H1 (cell line): ENCODE data around the gene LGR4. TPM values are rescaled to one million over a fixed set of nuclear protein-coding genes. Genes with fewer than 3 reads are reported as not detected.
"Not testable (repeated sequence)": the region's sequence is repeated elsewhere in the genome, so short reads cannot be mapped to it uniquely, and the experiment has no call there.

Source experiments
- CTCF ChIA-PET: fragments of 300-600 bp; sonication (Branson Sonifier 250); formaldehyde crosslinking; loops from one replicate; lab custom pipeline; 2021; ENCODE audit not compliant: partially characterized antibody; lab: Charles Lee
- POLR2A ChIA-PET: fragments of 300-600 bp; sonication (Branson Sonifier 250); formaldehyde crosslinking; loops from one replicate; lab custom pipeline; 2021; ENCODE audit warnings: inconsistent platforms; ENCODE audit not compliant: partially characterized antibody; lab: Charles Lee
- DNase-seq, 2 experiments: peaks; one replicate each; pipeline versions ENCODE4 v3.0.0 to v3.0.0-alpha.2; 2010 to 2022; ENCODE audit warnings: low spot score in 2 of 2, low read depth in 1 of 2, mixed read lengths in 1 of 2
- FAIRE-seq: peaks from 2 replicates; lab custom pipeline; 2011; peaks lifted over from hg19 to GRCh38; lab: Jason Lieb, UNC
- H2AFZ ChIP-seq: 2 replicates; pipeline ENCODE4 v1.8.1; 2012; ENCODE audit warnings: low read length, inconsistent platforms
- H2AK5ac ChIP-seq: 2 replicates; pipeline ENCODE4 v1.6.1; 2013; ENCODE audit warnings: low read depth, low read length
- H2BK120ac ChIP-seq: replicated peaks from 2 replicates; pipeline ENCODE3; 2013; ENCODE audit warnings: low read depth, low read length, inconsistent platforms
- H2BK12ac ChIP-seq: 2 replicates; pipeline ENCODE4 v1.6.1; 2013; ENCODE audit warnings: low read depth, low read length
- H2BK15ac ChIP-seq: 2 replicates; pipeline ENCODE4 v1.6.1; 2013; ENCODE audit warnings: low read length
- H2BK20ac ChIP-seq: 2 replicates; pipeline ENCODE4 v1.6.1; 2013; ENCODE audit warnings: low read length
- H2BK5ac ChIP-seq: 2 replicates; pipeline ENCODE4 v1.6.1; 2013; ENCODE audit warnings: low read depth, low read length
- H3K14ac ChIP-seq: 2 replicates; pipeline ENCODE4 v1.6.1; 2013; ENCODE audit warnings: inconsistent platforms; ENCODE audit not compliant: insufficient read length
- H3K18ac ChIP-seq: 2 replicates; pipeline ENCODE4 v1.6.1; 2013; ENCODE audit warnings: low read length; ENCODE audit errors: extremely low read depth
- H3K23ac ChIP-seq: 2 replicates; pipeline ENCODE4 v1.6.1; 2013; ENCODE audit warnings: inconsistent platforms; ENCODE audit not compliant: insufficient read length
- H3K23me2 ChIP-seq: 2 replicates; pipeline ENCODE4 v1.6.1; 2013; ENCODE audit warnings: low read depth, low read length
- H3K27ac ChIP-seq: 2 replicates; pipeline ENCODE4 v1.6.1; 2011; ENCODE audit warnings: low read depth, low read length, inconsistent platforms
- H3K27me3 ChIP-seq, 4 experiments: replicated peaks in 1 of 4; 1 replicate in 1 of 4; 2 replicates in 3 of 4; pipeline versions ENCODE4 v1.6.1 to v1.8.1; 2011 to 2013; ENCODE audit warnings: low read length in 3 of 4, mild to moderate bottlenecking in 3 of 4, inconsistent platforms in 2 of 4, mixed read lengths in 2 of 4, moderate library complexity in 1 of 4; ENCODE audit not compliant: control insufficient read depth in 3 of 4, insufficient read depth in 3 of 4; ENCODE audit errors: extremely low read depth in 1 of 4
- H3K36me3 ChIP-seq, 4 experiments: 2 replicates each; pipeline versions ENCODE4 v1.6.1 to v1.8.1; 2011 to 2013; ENCODE audit warnings: mild to moderate bottlenecking in 4 of 4, low read length in 3 of 4, moderate library complexity in 2 of 4, control low read depth in 1 of 4, inconsistent platforms in 1 of 4; ENCODE audit not compliant: insufficient read depth in 4 of 4, control insufficient read depth in 2 of 4
- H3K4ac ChIP-seq: replicated peaks from 2 replicates; pipeline ENCODE3; 2013; ENCODE audit warnings: low read length, low read depth, mixed read lengths, inconsistent platforms; ENCODE audit not compliant: insufficient read length
- H3K4me1 ChIP-seq, 4 experiments: replicated peaks in 1 of 4; 1 replicate in 1 of 4; 2 replicates in 3 of 4; pipeline versions ENCODE4 v1.6.1 to v1.8.1; 2011 to 2013; ENCODE audit warnings: low read length in 3 of 4, inconsistent platforms in 2 of 4, mixed read lengths in 1 of 4; ENCODE audit not compliant: insufficient read depth in 4 of 4, control insufficient read depth in 3 of 4
- H3K4me2 ChIP-seq, 2 experiments: 2 replicates each; pipeline versions ENCODE4 v1.6.1 to v1.8.1; 2011 to 2013; ENCODE audit warnings: low read depth in 2 of 2, low read length in 2 of 2, control low read depth in 1 of 2, inconsistent platforms in 1 of 2, mild to moderate bottlenecking in 1 of 2; ENCODE audit not compliant: insufficient read depth in 1 of 2
- H3K4me3 ChIP-seq, 4 experiments: fragments of 200-600, 300-600 bp in 1 of 4; sonication (generic), shearing (Covaris generic), sonication (Bioruptor Twin) in 1 of 4; 2 replicates each; pipeline versions ENCODE4 v1.5.1 to v1.8.1; 2011 to 2016; ENCODE audit warnings: low read length in 4 of 4, low read depth in 3 of 4, control low read depth in 2 of 4, inconsistent platforms in 2 of 4, mild to moderate bottlenecking in 2 of 4, mixed read lengths in 1 of 4, moderate library complexity in 1 of 4; ENCODE audit not compliant: insufficient read depth in 2 of 4; ENCODE audit errors: extremely low read depth in 1 of 4
- H3K56ac ChIP-seq: replicated peaks from 2 replicates; pipeline ENCODE3; 2013; ENCODE audit warnings: low read depth, mild to moderate bottlenecking, mixed read lengths, low read length, inconsistent platforms; ENCODE audit not compliant: insufficient read length
- H3K79me1 ChIP-seq: 2 replicates; pipeline ENCODE4 v1.6.1; 2013; ENCODE audit warnings: low read depth, low read length, control low read depth
- H3K79me2 ChIP-seq, 2 experiments: 2 replicates each; pipeline versions ENCODE4 v1.6.1 to v1.8.1; 2012 to 2013; ENCODE audit warnings: low read length in 2 of 2, mild to moderate bottlenecking in 2 of 2, inconsistent platforms in 1 of 2; ENCODE audit not compliant: insufficient read depth in 2 of 2, control insufficient read depth in 1 of 2
- H3K9ac ChIP-seq, 4 experiments: replicated peaks in 1 of 4; 1 replicate in 1 of 4; 2 replicates in 3 of 4; pipeline versions ENCODE4 v1.6.1 to v1.8.1; 2011 to 2013; ENCODE audit warnings: low read depth in 3 of 4, low read length in 3 of 4, control low read depth in 2 of 4, mild to moderate bottlenecking in 2 of 4, moderate library complexity in 2 of 4, inconsistent platforms in 1 of 4; ENCODE audit errors: extremely low read depth in 1 of 4
- H3K9me3 ChIP-seq, 2 experiments: 2 replicates each; pipeline versions ENCODE4 v1.6.1 to v1.8.1; 2012 to 2013; ENCODE audit warnings: mild to moderate bottlenecking in 2 of 2, moderate library complexity in 2 of 2, control low read depth in 1 of 2, inconsistent platforms in 1 of 2, low read depth in 1 of 2, low read length in 1 of 2, mixed read lengths in 1 of 2; ENCODE audit not compliant: insufficient read depth in 2 of 2
- H4K20me1 ChIP-seq, 2 experiments: replicated peaks in 1 of 2; 2 replicates each; pipeline versions ENCODE3 to v1.8.1; 2011 to 2013; ENCODE audit warnings: inconsistent platforms in 2 of 2, low read length in 2 of 2, mild to moderate bottlenecking in 1 of 2; ENCODE audit not compliant: insufficient read depth in 2 of 2, control insufficient read depth in 1 of 2
- H4K5ac ChIP-seq: 2 replicates; pipeline ENCODE4 v1.6.1; 2013; ENCODE audit warnings: low read length, low read depth, mixed read lengths, inconsistent platforms; ENCODE audit not compliant: insufficient read length
- H4K8ac ChIP-seq: 2 replicates; pipeline ENCODE4 v1.8.0; 2013; ENCODE audit warnings: mild to moderate bottlenecking, moderate library complexity, low read length, inconsistent platforms; ENCODE audit not compliant: insufficient read depth; ENCODE audit errors: extremely low read depth
- H4K91ac ChIP-seq: replicated peaks from 2 replicates; pipeline ENCODE3; 2013; ENCODE audit warnings: low read length, mixed read lengths, inconsistent platforms; ENCODE audit not compliant: insufficient read length
- WGBS, 2 experiments: shearing (Covaris generic) in 1 of 2; methylation state at CpG; one replicate each; pipeline versions ENCODE4 v1.1.6 to v1.1.7; 2013 to 2015; ENCODE audit warnings: low lambda C conversion rate in 2 of 2, mixed read lengths in 2 of 2, inconsistent platforms in 1 of 2, low coverage in 1 of 2, missing lambda C conversion rate in 1 of 2; ENCODE audit not compliant: insufficient replicate concordance in 2 of 2, insufficient coverage in 1 of 2, insufficient read length in 1 of 2; ENCODE audit errors: extremely low coverage in 1 of 2, missing lambda C conversion rate in 1 of 2; 5-methylcytosine and 5-hydroxymethylcytosine counted together
- polyA plus RNA-seq, 7 experiments: library from polyadenylated mRNA; depleted of rRNA in 3 of 7; stranded (reverse) in 5 of 7; unstranded in 2 of 7; fragments of >200 nt in 5 of 7; fragments of 200-250 nt in 2 of 7; gene quantifications; 1 replicate in 5 of 7; 2 replicates in 1 of 7; 4 replicates in 1 of 7; pipeline versions ENCODE4 v1.2.1 to v1.2.3, GENCODE V29; 2011 to 2013; ENCODE audit warnings: missing spikeins in 2 of 7, mixed read lengths in 2 of 7
- total RNA-seq: library from RNA; stranded (reverse); fragmentation: NEBNext Ultra II Directional; extraction: Animal tissue kit (Norgen Biotek cat#: 25700); gene quantifications from 2 replicates; pipeline ENCODE4 v1.2.1, GENCODE V29; 2021

The LGR4 gene
- total and polyA plus RNA-seq, 2 of the 8 experiments (the other 6 are each of a cell fraction or from before 2014, with no cell fraction given), result 26.6 to 61.7 TPM

GRCh38 chr11:27327064-27327463 is 145.5 kb downstream of the LGR4 start:
- H3K4me3 ChIP-seq, H3K79me2 ChIP-seq, H4K8ac ChIP-seq, H3K14ac ChIP-seq, H2BK12ac ChIP-seq, H2BK15ac ChIP-seq, H3K36me3 ChIP-seq, H2AK5ac ChIP-seq, H4K20me1 ChIP-seq, H3K9me3 ChIP-seq, H2BK20ac ChIP-seq, H3K18ac ChIP-seq, H3K9ac ChIP-seq, H3K4me2 ChIP-seq, H3K23ac ChIP-seq, H3K27me3 ChIP-seq, H4K91ac ChIP-seq, H2AFZ ChIP-seq, DNase-seq, FAIRE-seq, H2BK5ac ChIP-seq, H2BK120ac ChIP-seq, H3K27ac ChIP-seq, H3K56ac ChIP-seq, H3K23me2 ChIP-seq, CTCF ChIA-PET, H3K4ac ChIP-seq, H3K79me1 ChIP-seq, POLR2A ChIA-PET, H3K4me1 ChIP-seq, H4K5ac ChIP-seq: not testable (repeated sequence)
- WGBS, 2 experiments, result 95% methylated on average over 1 of the region's 2 CpGs; no CpG with 5 or more reads in 1 of the 2 experiments

- H3K79me1 ChIP-seq, H3K27me3 ChIP-seq, H3K23me2 ChIP-seq, H3K9me3 ChIP-seq, H4K5ac ChIP-seq, H3K14ac ChIP-seq, H3K36me3 ChIP-seq, H3K4me1 ChIP-seq, POLR2A ChIA-PET, FAIRE-seq, H3K56ac ChIP-seq, H3K79me2 ChIP-seq, H2BK20ac ChIP-seq, H3K4ac ChIP-seq, DNase-seq, H3K27ac ChIP-seq, H4K8ac ChIP-seq, H4K91ac ChIP-seq, H3K18ac ChIP-seq, H3K9ac ChIP-seq, H3K4me2 ChIP-seq, H2BK15ac ChIP-seq, H2BK120ac ChIP-seq, H2BK5ac ChIP-seq, H2AK5ac ChIP-seq, H2BK12ac ChIP-seq, H2AFZ ChIP-seq, H4K20me1 ChIP-seq, H3K23ac ChIP-seq, H3K4me3 ChIP-seq: not testable (repeated sequence)
- CTCF ChIA-PET, result interaction anchor here (1.0 kb wide), 1 partner anchor 12 kb away, joined by 3 read pairs; no protein-coding TSS in a partner anchor
- 76% methylated on average over 3 of the region's 3 CpGs; no CpG with 5 or more reads in 1 of the 2 experiments for WGBS, 2 experiments
Observed at GRCh38 chr11:27322196-27322595, 150.4 kb downstream of the LGR4 start.
